HG02571 (cell line): ENCODE measurements around the gene CNR2.
"Not testable (repeated sequence)": the region's sequence is repeated elsewhere in the genome, so short reads cannot be mapped to it uniquely, and the experiment has no call there.

Experiments used
- ATAC-seq: cut with Tn5 transposase; IDR thresholded peaks from one replicate; pipeline ENCODE4 v1.9.1; 2021; ENCODE audit warnings: mild to moderate bottlenecking, moderate library complexity; ENCODE audit not compliant: unreplicated experiment

The CNR2 gene

GRCh38 chr1:23913212-23913880 is at the start of gene CNR2:
Gene CNR2 (minus strand): TSS chr1:23913362. CDS start chr1:23875617, 37,745 bp downstream.
- ATAC-seq, result no peak

- ATAC-seq, result no peak
Measured at GRCh38 chr1:23960291-23961020, 47.3 kb upstream of the CNR2 start.

GRCh38 chr1:23959461-23960290 is 46.5 kb upstream of the CNR2 start, which contains the start of gene PNRC2:
Gene PNRC2 (plus strand): TSS chr1:23959828. CDS start chr1:23961458, 1,630 bp downstream.
- ATAC-seq, result peak; percentile 84

- peak; percentile 50 for ATAC-seq
Measured at GRCh38 chr1:23958810-23959460, 45.8 kb upstream of the CNR2 start.

- ATAC-seq, result not testable (repeated sequence)
Measured at GRCh38 chr1:23958040-23958809, 45.1 kb upstream of the CNR2 start.

- no peak for ATAC-seq
Measured at GRCh38 chr1:23957096-23957495, 43.9 kb upstream of the CNR2 start.

- ATAC-seq, result no peak
Measured at GRCh38 chr1:23953020-23953419, 39.9 kb upstream of the CNR2 start.

- ATAC-seq, result no peak
Measured at GRCh38 chr1:23947366-23947765, 34.2 kb upstream of the CNR2 start.

GRCh38 chr1:23936481-23937176 is 23.5 kb upstream of the CNR2 start:
- ATAC-seq, result no peak

- no peak for ATAC-seq
Measured at GRCh38 chr1:23931491-23931880, 18.3 kb upstream of the CNR2 start.

- no peak for ATAC-seq
Measured at GRCh38 chr1:23930861-23931490, 17.8 kb upstream of the CNR2 start.

- ATAC-seq, result no peak
Measured at GRCh38 chr1:23930270-23930669, 17.1 kb upstream of the CNR2 start.

- ATAC-seq, result no peak
Measured at GRCh38 chr1:23928789-23929188, 15.6 kb upstream of the CNR2 start.

GRCh38 chr1:23927097-23927496 is 13.9 kb upstream of the CNR2 start:
- no peak for ATAC-seq

- no peak for ATAC-seq
Measured at GRCh38 chr1:23925279-23925678, 12.1 kb upstream of the CNR2 start.

GRCh38 chr1:23924601-23925000 is 11.4 kb upstream of the CNR2 start:
- ATAC-seq, result no peak

GRCh38 chr1:23923592-23924499 is 10.7 kb upstream of the CNR2 start:
- no peak for ATAC-seq

- no peak for ATAC-seq
Measured at GRCh38 chr1:23922321-23922943, 9.3 kb upstream of the CNR2 start.
